ENCODE measurements around the gene RPS6KB1. TPM values are rescaled to one million over a fixed set of nuclear protein-coding genes. Genes with fewer than 3 reads are reported as not detected.
A peak's percentile ranks its signal among the peaks of the same experiment; 100 is the strongest.
"Not testable (repeated sequence)": the region's sequence is repeated elsewhere in the genome, so short reads cannot be mapped to it uniquely, and the experiment has no call there.

The RPS6KB1 gene
- total RNA-seq, 2 donors from 2014 or later, result 14.3 to 21.8 TPM

DNA sequence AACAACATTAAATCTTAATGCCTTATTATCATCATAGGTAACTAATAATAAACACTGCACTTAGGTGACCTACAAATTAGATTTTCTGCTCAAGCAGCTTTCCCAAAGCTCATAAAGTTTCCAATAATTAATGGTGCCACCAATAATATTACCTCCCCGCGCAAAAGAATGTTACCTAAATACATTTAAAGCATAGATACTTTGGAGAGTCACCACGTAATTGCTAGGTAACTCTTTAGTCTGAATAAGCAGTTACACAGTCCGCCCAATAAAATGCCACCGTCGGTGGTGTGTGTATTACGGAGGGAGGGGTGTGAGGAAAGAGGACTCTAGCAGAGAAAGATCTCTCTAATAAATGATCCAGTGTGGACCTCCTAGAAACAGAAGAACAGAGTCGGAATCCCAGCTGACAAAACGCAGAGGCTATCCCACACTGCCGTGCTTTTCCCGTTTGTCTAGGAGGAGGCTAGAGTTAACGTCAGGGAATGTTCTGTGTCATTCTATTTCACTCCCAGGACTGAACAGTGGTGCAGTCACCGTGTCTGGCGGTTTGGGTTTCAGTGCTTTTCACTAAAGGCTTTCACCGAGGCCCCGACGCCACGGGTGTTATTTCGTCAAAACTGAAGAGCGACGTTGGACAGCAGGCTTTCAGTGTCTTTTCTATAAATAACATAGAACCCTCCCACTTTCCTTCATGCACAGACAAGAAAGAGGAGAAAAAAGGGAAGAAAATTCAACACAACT is 71.0 kb downstream of the RPS6KB1 start:
- no peaks in the 10 kb centered on the region for H3K36me3 ChIP-seq
- peak; percentile 65 for DNase-seq (ENCODE audit: low spot score)
- no peaks in the 10 kb centered on the region for H3K9me3 ChIP-seq
- TF ChIP-seq, protein P1, sequence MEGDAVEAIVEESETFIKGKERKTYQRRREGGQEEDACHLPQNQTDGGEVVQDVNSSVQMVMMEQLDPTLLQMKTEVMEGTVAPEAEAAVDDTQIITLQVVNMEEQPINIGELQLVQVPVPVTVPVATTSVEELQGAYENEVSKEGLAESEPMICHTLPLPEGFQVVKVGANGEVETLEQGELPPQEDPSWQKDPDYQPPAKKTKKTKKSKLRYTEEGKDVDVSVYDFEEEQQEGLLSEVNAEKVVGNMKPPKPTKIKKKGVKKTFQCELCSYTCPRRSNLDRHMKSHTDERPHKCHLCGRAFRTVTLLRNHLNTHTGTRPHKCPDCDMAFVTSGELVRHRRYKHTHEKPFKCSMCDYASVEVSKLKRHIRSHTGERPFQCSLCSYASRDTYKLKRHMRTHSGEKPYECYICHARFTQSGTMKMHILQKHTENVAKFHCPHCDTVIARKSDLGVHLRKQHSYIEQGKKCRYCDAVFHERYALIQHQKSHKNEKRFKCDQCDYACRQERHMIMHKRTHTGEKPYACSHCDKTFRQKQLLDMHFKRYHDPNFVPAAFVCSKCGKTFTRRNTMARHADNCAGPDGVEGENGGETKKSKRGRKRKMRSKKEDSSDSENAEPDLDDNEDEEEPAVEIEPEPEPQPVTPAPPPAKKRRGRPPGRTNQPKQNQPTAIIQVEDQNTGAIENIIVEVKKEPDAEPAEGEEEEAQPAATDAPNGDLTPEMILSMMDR (IDR thresholded peaks at IDR 0.05), result no peak
- no peaks in the 10 kb centered on the region for H3K27me3 ChIP-seq
- peak overlapping the region; percentile 73 to 92 for H3K4me3 ChIP-seq
- H3K27ac ChIP-seq, result peak overlapping the region; percentile 95 to 98
- H3K4me1 ChIP-seq, result peaks cover 0 to 20% of the 10 kb centered on the region in 2 donors

DNA sequence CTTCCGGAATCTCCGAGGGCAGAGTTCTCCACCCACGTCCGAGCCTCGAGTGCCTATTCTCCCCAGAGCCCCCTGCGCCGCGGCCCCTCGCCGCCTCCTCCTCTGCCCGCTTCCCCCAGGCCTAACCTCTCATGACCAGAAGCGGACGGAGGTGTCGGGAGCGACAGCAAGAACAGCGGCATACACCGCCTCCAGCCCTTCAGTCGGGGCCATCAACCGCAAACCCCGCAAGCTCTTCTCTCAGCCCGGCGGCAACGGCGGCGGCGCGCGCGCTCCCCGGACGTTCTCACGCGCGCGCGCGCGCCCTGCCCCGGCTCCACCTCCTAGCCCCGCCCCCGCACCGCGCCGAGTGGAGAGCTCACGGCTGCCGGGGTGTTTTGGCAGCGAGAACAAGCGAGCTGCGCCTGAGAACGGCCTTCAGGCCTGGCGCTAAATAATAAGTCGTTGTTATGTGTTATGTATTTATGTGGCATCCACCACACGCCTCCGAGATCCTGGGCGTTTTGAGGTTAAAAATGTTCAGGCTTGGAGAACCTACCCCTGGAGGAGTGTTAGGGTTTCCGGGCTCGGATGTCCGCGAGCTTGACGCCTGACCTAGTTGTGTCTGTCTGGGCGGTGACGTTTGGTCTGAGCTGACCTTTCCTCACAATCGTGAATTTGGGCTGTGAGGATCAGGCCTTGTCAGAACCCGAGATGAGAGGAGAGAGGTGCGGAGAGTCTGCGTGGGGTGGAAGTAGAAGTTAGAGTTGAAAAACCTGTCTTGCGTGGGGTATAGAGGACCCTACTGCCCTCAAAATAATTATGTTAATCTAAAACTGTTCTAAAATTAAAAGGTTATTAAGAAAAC is 71.8 kb downstream of the RPS6KB1 start, which contains the start of gene RNFT1:
Gene RNFT1, minus strand, starts transcription at position 259 of the 847 bp plus-strand sequence. Its CDS starts 77 bp downstream, at position 182.
- TF ChIP-seq, protein P1 (IDR thresholded peaks at IDR 0.05), result no peak
- Histone ChIP-seq H3K27me3 (no peaks in the 10 kb centered on the region), H3K4me1 (peaks cover 0 to 20% of the 10 kb centered on the region in 2 donors), H3K9me3 (no peaks in the 10 kb centered on the region), H3K27ac (peak within 1 kb of the TSS; percentile 95 to 98), H3K4me3 (peak within 1 kb of the TSS; percentile 73 to 92), H3K36me3 (no peaks in the 10 kb centered on the region)
- DNase-seq (ENCODE audit: low spot score), result peak; percentile 91

DNA sequence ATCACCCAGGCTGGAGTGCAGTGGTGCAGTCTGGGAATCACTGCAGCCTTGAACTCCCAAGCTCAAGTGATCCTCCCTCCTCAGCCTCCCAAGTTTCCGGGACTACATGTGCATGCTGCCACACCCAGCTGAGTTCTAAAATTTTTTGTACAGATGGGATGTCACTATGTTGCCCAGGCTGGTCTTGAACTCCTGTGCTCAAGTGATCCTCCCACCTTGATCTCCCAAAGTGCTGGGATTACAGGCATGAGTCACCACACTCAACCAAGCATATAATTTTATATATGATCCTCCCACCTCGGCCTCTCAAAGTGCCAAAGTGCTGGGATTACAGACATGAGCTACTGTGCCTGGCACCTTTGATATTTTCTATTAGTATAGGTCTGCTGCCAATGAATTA is 78.8 kb downstream of the RPS6KB1 start:
- not testable (repeated sequence) for H3K36me3 ChIP-seq; DNase-seq (ENCODE audit: low spot score); H3K27me3 ChIP-seq; H3K4me1 ChIP-seq; H3K9me3 ChIP-seq; H3K4me3 ChIP-seq; H3K27ac ChIP-seq

DNA sequence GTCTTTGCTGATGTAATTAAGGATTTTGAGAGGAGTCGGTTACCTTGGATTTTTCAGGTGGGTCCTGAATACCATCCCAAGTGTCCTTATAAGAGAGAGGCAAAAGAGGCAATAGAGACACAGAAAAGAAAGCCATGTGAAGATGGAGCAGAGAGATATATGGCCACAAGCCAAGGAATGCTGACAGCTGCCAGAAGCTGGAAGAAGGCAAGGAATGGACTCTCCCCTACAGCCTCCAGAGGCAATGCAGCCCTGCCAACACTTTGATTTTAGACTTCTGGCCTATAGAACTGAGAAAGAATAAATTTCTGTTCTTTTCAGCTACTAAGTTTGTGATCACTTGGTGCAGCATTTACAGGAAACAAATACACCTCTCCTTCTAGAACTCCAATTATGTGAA is 79.9 kb downstream of the RPS6KB1 start:
- Histone ChIP-seq H3K4me3 (no peak overlapping the region), H3K27ac (no peak overlapping the region), H3K27me3 (no peaks in the 10 kb centered on the region), H3K36me3 (no peaks in the 10 kb centered on the region), H3K4me1 (no peaks in the 10 kb centered on the region), H3K9me3 (no peaks in the 10 kb centered on the region)
- TF ChIP-seq, protein P1 (IDR thresholded peaks at IDR 0.05), result no peak
- DNase-seq (ENCODE audit: low spot score), result no peak

DNA sequence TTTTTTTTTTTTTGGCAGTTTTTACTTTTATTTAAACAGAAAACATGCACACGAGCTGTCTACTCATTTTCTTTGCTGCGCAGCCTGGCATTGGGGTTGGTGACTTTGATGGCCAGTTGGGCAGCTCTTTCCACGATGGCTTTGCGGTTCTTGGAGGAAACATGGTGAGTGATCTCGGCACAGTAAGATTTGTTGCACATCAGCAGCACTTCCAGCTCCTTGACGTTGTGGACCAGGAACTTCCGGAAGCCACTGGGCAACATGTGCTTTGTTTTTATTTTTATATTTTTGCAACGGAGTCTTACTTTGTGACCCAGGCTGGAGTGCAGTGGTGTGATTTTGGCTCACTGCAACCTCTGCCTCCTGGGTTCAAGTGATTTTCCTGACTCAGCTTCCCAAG is 80.6 kb downstream of the RPS6KB1 start:
- H3K27me3 ChIP-seq; H3K9me3 ChIP-seq; H3K4me3 ChIP-seq; DNase-seq (ENCODE audit: low spot score); H3K36me3 ChIP-seq; H3K27ac ChIP-seq; H3K4me1 ChIP-seq: not testable (repeated sequence)

DNA sequence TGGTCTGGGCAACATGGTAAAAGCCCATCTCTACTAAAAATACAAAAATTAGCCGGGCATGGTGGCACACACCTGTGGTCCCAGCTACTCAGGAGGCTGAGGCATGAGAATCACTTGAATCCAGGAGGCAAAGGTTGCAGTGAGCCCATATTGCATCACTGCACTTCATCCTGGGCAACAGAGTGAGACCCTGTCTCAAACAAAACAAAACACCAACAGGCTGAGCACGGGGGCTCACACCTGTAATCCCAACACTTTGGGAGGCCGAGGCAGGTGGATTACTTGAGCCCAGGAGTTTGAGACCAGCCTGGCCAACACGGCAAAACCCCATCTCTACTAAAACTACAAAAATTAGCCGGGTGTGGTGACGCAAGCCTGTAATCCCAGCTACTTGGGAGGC is 82.2 kb downstream of the RPS6KB1 start:
- not testable (repeated sequence) for H3K4me1 ChIP-seq; H3K4me3 ChIP-seq; DNase-seq (ENCODE audit: low spot score); H3K9me3 ChIP-seq; H3K36me3 ChIP-seq; H3K27ac ChIP-seq; H3K27me3 ChIP-seq

DNA sequence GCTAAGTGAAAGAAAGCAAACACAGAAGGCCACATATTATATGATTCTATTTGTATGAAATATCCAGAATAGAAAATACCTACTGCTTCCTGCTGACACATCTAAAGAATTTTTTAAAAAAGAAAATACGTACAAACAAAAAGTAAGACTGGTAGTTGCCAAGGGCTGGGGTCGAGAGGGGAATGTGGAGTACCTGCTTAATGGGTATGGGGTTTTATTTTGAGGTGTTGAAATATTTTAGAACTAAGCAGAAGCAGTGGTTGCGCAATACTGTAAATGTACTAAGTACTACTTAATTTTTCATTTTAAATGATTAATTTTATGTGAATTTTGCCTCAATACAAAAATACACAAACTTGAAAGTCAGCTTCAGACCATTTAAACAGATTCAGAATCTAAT is 103.7 kb downstream of the RPS6KB1 start:
- H3K4me1 ChIP-seq; H3K36me3 ChIP-seq; H3K4me3 ChIP-seq; H3K27me3 ChIP-seq; H3K27ac ChIP-seq; DNase-seq (ENCODE audit: low spot score); H3K9me3 ChIP-seq: not testable (repeated sequence)

Other genes with a start within 250 kb of the RPS6KB1 start
- gene PTRH2, start 185.7 kb upstream of the RPS6KB1 start, total RNA-seq, result 10 to 100 TPM; 13.8 to 14.1 TPM
- gene VMP1, start 185.5 kb upstream of the RPS6KB1 start, total RNA-seq, result 10 to 100 TPM; 48.0 to 63.4 TPM
- gene TUBD1, start 178 bp upstream of the RPS6KB1 start, total RNA-seq, result 1 to 10 TPM; 6.1 to 8.0 TPM
- gene RNFT1, start 71.6 kb downstream of the RPS6KB1 start, total RNA-seq, result 1 to 10 TPM; 7.9 TPM
- 10 to 100 TPM; 11.4 to 19.0 TPM for gene HEATR6, start 185.8 kb downstream of the RPS6KB1 start, total RNA-seq